ENCODE measurements around the gene VCX2. TPM values are rescaled to one million over a fixed set of nuclear protein-coding genes. Genes with fewer than 3 reads are reported as not detected.
"Not testable (repeated sequence)": the region's sequence is repeated elsewhere in the genome, so short reads cannot be mapped to it uniquely, and the experiment has no call there.

The VCX2 gene
- total and polyA plus RNA-seq, 2 donors (not counting 1 experiment from before 2014, with no cell fraction given) = not detected

GRCh38 chrX:8122538-8122937 is 48.5 kb downstream of the VCX2 start:
- Histone ChIP-seq H3K4me3 (replicated peaks in 1 of 4; ENCODE audit: control extremely low read depth in 1 of 4, insufficient read depth in 1 of 4, low read depth in 3 of 4, low read length in 4 of 4) (no peak overlapping the region), H3K9ac (ENCODE audit: insufficient read depth, low read length) (no peak overlapping the region), H4K20me1 (ENCODE audit: control insufficient read depth, extremely low read depth, insufficient read depth, low read length) (no peaks in the 10 kb centered on the region), H2AFZ (ENCODE audit: low read length) (no peak overlapping the region), H3K27ac (ENCODE audit: insufficient read depth, low read length) (no peak overlapping the region), H3K36me3 (ENCODE audit: control insufficient read depth, insufficient read depth, low read length) (no peaks in the 10 kb centered on the region), H3K9me3 (ENCODE audit: control insufficient read depth, insufficient read depth, low read depth, low read length) (no peaks in the 10 kb centered on the region), H3K4me1 (ENCODE audit: control insufficient read depth, extremely low read depth, insufficient read depth, low read length) (no peaks in the 10 kb centered on the region), H3K79me2 (ENCODE audit: control insufficient read depth, insufficient read depth, low read length) (no peaks in the 10 kb centered on the region), H3K4me2 (ENCODE audit: extremely low read depth, insufficient read depth, low read length) (no peak overlapping the region), H3K27me3 (ENCODE audit: control insufficient read depth, insufficient read depth, low read length) (no peaks in the 10 kb centered on the region)
- no peak for TF ChIP-seq CTCF (conservative IDR thresholded peaks at IDR 0.05 in 1 of 2, IDR thresholded peaks at IDR 0.05 in 1 of 2; ENCODE audit: low read depth in 1 of 2, low read length in 2 of 2)
- TF ChIP-seq EZH2 (IDR thresholded peaks at IDR 0.05; ENCODE audit: low read length, missing control alignments) = no peak
- DNase-seq (ENCODE audit: low read depth in 2 of 2) = no peak

GRCh38 chrX:8121391-8121790 is 49.7 kb downstream of the VCX2 start:
- H3K9ac ChIP-seq (ENCODE audit: insufficient read depth, low read length); H3K4me1 ChIP-seq (ENCODE audit: control insufficient read depth, extremely low read depth, insufficient read depth, low read length); H3K36me3 ChIP-seq (ENCODE audit: control insufficient read depth, insufficient read depth, low read length); H3K27me3 ChIP-seq (ENCODE audit: control insufficient read depth, insufficient read depth, low read length); H4K20me1 ChIP-seq (ENCODE audit: control insufficient read depth, extremely low read depth, insufficient read depth, low read length); H2AFZ ChIP-seq (ENCODE audit: low read length); H3K79me2 ChIP-seq (ENCODE audit: control insufficient read depth, insufficient read depth, low read length); H3K9me3 ChIP-seq (ENCODE audit: control insufficient read depth, insufficient read depth, low read depth, low read length); H3K4me2 ChIP-seq (ENCODE audit: extremely low read depth, insufficient read depth, low read length); H3K27ac ChIP-seq (ENCODE audit: insufficient read depth, low read length); H3K4me3 ChIP-seq (replicated peaks in 1 of 4; ENCODE audit: control extremely low read depth in 1 of 4, insufficient read depth in 1 of 4, low read depth in 3 of 4, low read length in 4 of 4); DNase-seq (ENCODE audit: low read depth in 2 of 2): not testable (repeated sequence)

Other genes with a start within 250 kb of the VCX2 start
- gene PNPLA4, start 243.9 kb downstream of the VCX2 start, total RNA-seq = 12.8 and 15.0 TPM in 2 replicates
- 11.4 and 22.1 TPM in 2 replicates for gene PNPLA4, start 243.9 kb downstream of the VCX2 start, polyA plus RNA-seq